Adrenal gland (tissue), 19 donors: ENCODE results near the gene PRAMEF14. TPM values are rescaled to one million over a fixed set of nuclear protein-coding genes. Genes with fewer than 3 reads are reported as not detected.
"Not testable (repeated sequence)": the region's sequence is repeated elsewhere in the genome, so short reads cannot be mapped to it uniquely, and the experiment has no call there.

ENCODE experiments used
- DNase-seq, 7 donors: peaks; one replicate each; pipeline ENCODE4 v3.0.0-alpha.2; 2019 to 2020
- H3K27ac ChIP-seq, 5 donors: fragments of 200-600 bp; sonication (generic) in 4 of 5; 1 replicate in 3 of 5; 2 replicates in 2 of 5; pipeline versions ENCODE4 v1.5.1 to v1.8.0; 2016 to 2020; ENCODE audit warnings: mild to moderate bottlenecking in 1 of 5
- H3K27me3 ChIP-seq: fragments of 200-600 bp; 2 replicates; pipeline ENCODE4 v1.8.0; 2021
- H3K36me3 ChIP-seq, 2 donors: fragments of 200-600 bp; replicated peaks in 1 of 2; 1 replicate in 1 of 2; 2 replicates in 1 of 2; pipeline versions ENCODE4 v1.5.1 to v1.8.0; 2018 to 2022
- H3K4me1 ChIP-seq, 2 donors: fragments of 200-600 bp; replicated peaks in 1 of 2; 1 replicate in 1 of 2; 2 replicates in 1 of 2; pipeline versions ENCODE4 v1.5.1 to v1.8.0; 2018 to 2021
- H3K4me3 ChIP-seq, 4 donors: fragments of 200-600 bp; sonication (generic) in 3 of 4; one replicate each; pipeline ENCODE4 v1.5.1; 2016 to 2018
- H3K9me3 ChIP-seq, 3 donors: fragments of 200-600 bp; sonication (generic) in 1 of 3; replicated peaks in 1 of 3; 1 replicate in 2 of 3; 2 replicates in 1 of 3; pipeline versions ENCODE4 v1.5.1 to v1.8.0; 2016 to 2021
- WGBS, 4 donors: extraction: QIAGEN DNeasy Blood & Tissue Kit in 2 of 4; methylation state at CpG; one replicate each; pipeline versions ENCODE4 v1.1.5 to v1.1.7; 2013 to 2017; 5-methylcytosine and 5-hydroxymethylcytosine counted together
- intact Hi-C, 2 donors: fragments of 100-400 bp; cut with DNase I; formaldehyde crosslinking; loops; one replicate each; pipeline versions ENCODE4 v1.14.1 to v1.15.0; 2022 to 2023
- long read RNA-seq, 10 donors: library from polyadenylated mRNA in 3 of 10; unstranded in 2 of 10; stranded (forward) in 1 of 10; transcript quantifications; one replicate each; pipeline ENCODE4 v2.0.0 and lab custom pipeline, GENCODE V29; 2021 to 2026
- polyA plus RNA-seq, 3 donors: library from polyadenylated mRNA; stranded (reverse); fragments of 200-250 nt in 2 of 3; fragments of 350-450 nt in 1 of 3; fragmentation: Illumina TruSeq in 1 of 3; extraction: RNeasy Lipid Tissue Mini Kit (QIAGEN cat#74804) in 1 of 3; gene quantifications; one replicate each; pipeline ENCODE4 v1.2.3, GENCODE V29; 2013 to 2014
- total RNA-seq, 9 donors: library from RNA; depleted of rRNA in 4 of 9; stranded (reverse); fragments of >200 nt in 4 of 9; fragments of 120-200 nt in 1 of 9; fragmentation: NEBNext Ultra II Directional in 1 of 9; extraction: Animal tissue kit (Norgen Biotek cat#: 25700) in 1 of 9; gene quantifications; one replicate each; pipeline versions ENCODE4 v1.1.0 to v1.2.4, GENCODE V29; 2013 to 2023
- donor health status: healthy with polysubstance abuse.
- donor health status: Bipolar disorder and iron deficiency.
- donor health status: DM: yes; HTN: yes; CAD: no.
- donor health status: DM: no; HTN: no; CAD: no.
- donor health status: DM: no; HTN: no; CAD: no.
- donor health status: DM: yes; HTN: yes; CAD: no.

The PRAMEF14 gene, protein sequence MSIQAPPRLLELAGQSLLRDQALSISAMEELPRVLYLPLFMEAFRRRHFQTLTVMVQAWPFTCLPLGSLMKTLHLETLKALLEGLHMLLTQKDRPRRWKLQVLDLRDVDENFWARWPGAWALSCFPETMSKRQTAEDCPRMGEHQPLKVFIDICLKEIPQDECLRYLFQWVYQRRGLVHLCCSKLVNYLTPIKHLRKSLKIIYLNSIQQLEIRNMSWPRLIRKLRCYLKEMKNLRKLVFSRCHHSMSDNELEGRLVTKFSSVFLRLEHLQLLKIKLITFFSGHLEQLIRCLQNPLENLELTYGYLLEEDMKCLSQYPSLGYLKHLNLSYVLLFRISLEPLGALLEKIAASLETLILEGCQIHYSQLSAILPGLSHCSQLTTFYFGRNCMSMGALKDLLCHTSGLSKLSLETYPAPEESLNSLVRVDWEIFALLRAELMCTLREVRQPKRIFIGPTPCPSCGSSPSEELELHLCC
- not detected for total RNA-seq
- not detected for polyA plus RNA-seq
- long read RNA-seq, donor 1, result 0 reads
- long read RNA-seq, donor 2, result 0 reads
- long read RNA-seq, donor 3, result 0 reads
- long read RNA-seq, donor 4, result 0 reads
- long read RNA-seq, donor 5, result 0 reads
- long read RNA-seq, donor 6, result 0 reads
- long read RNA-seq, donor 7, result 0 reads
- long read RNA-seq, donor 8, result 0 reads
- long read RNA-seq, donor 9, result 0 reads
- long read RNA-seq, donor 10, result 0 reads

- WGBS, 4 donors, result 70 to 78% (median 77%) methylated on average over 6 to 7 of the region's 7 CpGs
Measured at GRCh38 chr1:13347034-13347433, at the start of gene PRAMEF14. PRAMEF14 (minus strand) TSS chr1:13347134; CDS start chr1:13345314, 1,820 bp downstream.

GRCh38 chr1:13395311-13395710, 48.4 kb upstream of the PRAMEF14 start:
- H3K4me3 ChIP-seq, H3K9me3 ChIP-seq, H3K36me3 ChIP-seq, DNase-seq, intact Hi-C loops, H3K27me3 ChIP-seq, H3K4me1 ChIP-seq, H3K27ac ChIP-seq: not testable (repeated sequence)
- WGBS, 4 donors, result 92 to 98% (median 96%) methylated on average over 9 to 22 of the region's 22 CpGs

More at GRCh38 chr1:13347034-13347433, at the start of gene PRAMEF14:
- H3K9me3 ChIP-seq, intact Hi-C loops, H3K36me3 ChIP-seq, H3K27me3 ChIP-seq, H3K4me1 ChIP-seq, DNase-seq, H3K4me3 ChIP-seq, H3K27ac ChIP-seq: not testable (repeated sequence)

DNA sequence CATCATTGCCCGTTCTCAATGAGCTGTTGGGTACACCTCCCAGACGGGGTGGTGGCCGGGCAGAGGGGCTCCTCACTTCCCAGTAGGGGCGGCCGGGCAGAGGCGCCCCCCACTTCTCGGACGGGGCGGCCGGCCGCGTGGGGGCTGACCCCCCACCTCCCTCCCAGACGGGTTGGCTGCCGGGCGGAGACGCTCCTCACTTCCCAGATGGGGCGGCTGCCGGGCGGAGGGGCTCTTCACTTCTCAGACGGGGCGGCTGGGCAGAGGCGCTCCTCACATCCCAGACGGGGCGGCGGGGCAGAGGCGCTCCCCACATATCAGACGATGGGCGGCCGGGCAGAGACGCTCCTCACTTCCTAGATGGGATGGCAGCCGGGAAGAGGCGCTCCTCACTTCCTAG, 47.8 kb upstream of the PRAMEF14 start:
- H3K27me3 ChIP-seq, H3K4me1 ChIP-seq, H3K4me3 ChIP-seq, DNase-seq, intact Hi-C loops, H3K9me3 ChIP-seq, H3K36me3 ChIP-seq, H3K27ac ChIP-seq: not testable (repeated sequence)
- 94 to 100% (median 95%) methylated on average over 6 to 30 of the region's 32 CpGs for WGBS, 4 donors

- H3K36me3 ChIP-seq, H3K9me3 ChIP-seq, H3K4me3 ChIP-seq, H3K27me3 ChIP-seq, DNase-seq, intact Hi-C loops, H3K27ac ChIP-seq, H3K4me1 ChIP-seq: not testable (repeated sequence)
- WGBS, 4 donors, result 65 to 81% (median 74%) methylated on average over 4 to 7 of the region's 7 CpGs
Measured at GRCh38 chr1:13393004-13393403, 46.1 kb upstream of the PRAMEF14 start.

DNA sequence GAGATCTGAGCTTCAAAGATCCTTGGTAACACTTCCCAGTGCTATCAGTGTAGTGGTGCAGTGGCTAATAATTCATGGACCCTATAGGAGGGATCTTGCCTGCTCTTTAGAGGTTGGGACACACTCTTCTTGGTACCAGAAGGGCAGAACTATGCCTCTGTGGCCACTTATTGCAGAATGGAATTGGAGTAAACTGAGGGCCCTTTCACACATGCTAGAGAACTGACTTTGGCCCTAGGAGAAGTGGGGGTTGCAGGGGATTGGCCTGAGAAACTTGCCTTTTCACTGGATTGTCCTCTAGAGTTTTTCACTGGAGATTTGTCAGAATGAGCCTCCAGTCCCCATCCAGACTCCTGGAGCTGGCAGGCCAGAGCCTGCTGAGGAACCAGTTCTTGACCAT, 42.4 kb upstream of the PRAMEF14 start, which contains the start of gene PRAMEF17:
PRAMEF17 (plus strand) TSS at position 301 of the 400 bp plus-strand sequence; CDS start at position 327, 26 bp downstream.
- H3K36me3 ChIP-seq, H3K4me3 ChIP-seq, H3K4me1 ChIP-seq, H3K27ac ChIP-seq, H3K9me3 ChIP-seq, intact Hi-C loops, H3K27me3 ChIP-seq, DNase-seq: not testable (repeated sequence)

- DNase-seq, H3K36me3 ChIP-seq, H3K4me1 ChIP-seq, intact Hi-C loops, H3K4me3 ChIP-seq, H3K27ac ChIP-seq, H3K27me3 ChIP-seq, H3K9me3 ChIP-seq: not testable (repeated sequence)
- WGBS, 4 donors, result 72 to 85% (median 81%) methylated on average over 3 of the region's 3 CpGs
Measured at GRCh38 chr1:13380380-13380779, 33.4 kb upstream of the PRAMEF14 start.

DNA sequence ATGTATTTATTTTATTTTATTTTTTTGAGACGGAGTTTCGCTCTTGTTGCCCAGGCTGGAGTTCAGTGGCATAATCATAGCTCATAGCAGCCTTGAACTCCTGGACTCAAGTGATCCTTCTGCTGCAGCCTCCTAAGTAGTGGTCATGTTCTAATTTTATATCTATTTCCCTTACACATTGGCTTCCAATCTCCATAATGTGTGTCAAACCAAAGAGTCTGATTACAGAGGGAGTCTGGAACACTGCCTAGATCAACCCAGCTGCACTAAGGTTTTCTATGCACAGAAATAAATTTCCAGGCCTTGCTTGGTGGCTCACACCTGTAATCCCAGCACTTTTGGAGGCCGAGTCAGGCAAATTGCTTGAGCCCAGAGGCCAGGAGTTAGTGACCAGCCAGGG, 32.0 kb upstream of the PRAMEF14 start:
- H3K9me3 ChIP-seq, H3K27me3 ChIP-seq, H3K4me1 ChIP-seq, intact Hi-C loops, DNase-seq, H3K36me3 ChIP-seq, H3K4me3 ChIP-seq, H3K27ac ChIP-seq: not testable (repeated sequence)
- 79 to 94% (median 84%) methylated on average over 3 of the region's 3 CpGs for WGBS, 4 donors
